Prostate gland (tissue), 2 donors: ENCODE data around the gene ADD3. TPM values are rescaled to one million over a fixed set of nuclear protein-coding genes. Genes with fewer than 3 reads are reported as not detected.

Experiments
- DNase-seq: peaks from one replicate; pipeline ENCODE4 v3.0.0-alpha.2; 2019; ENCODE audit warnings: low spot score
- H3K27ac ChIP-seq, 2 donors: fragments of 200-600 bp; sonication (generic); 2 replicates each; pipeline ENCODE4 v1.5.1; 2017 to 2019
- H3K27me3 ChIP-seq: fragments of 200-600 bp; sonication (generic); replicated peaks from 2 replicates; pipeline ENCODE4 v1.5.1; 2019; ENCODE audit not compliant: insufficient read depth
- H3K36me3 ChIP-seq, 2 donors: fragments of 200-600 bp; sonication (generic); 1 replicate in 1 of 2; 2 replicates in 1 of 2; pipeline versions ENCODE4 v1.5.1 to v1.8.1; 2017 to 2019
- H3K4me1 ChIP-seq: fragments of 200-600 bp; sonication (generic); replicated peaks from 2 replicates; pipeline ENCODE4 v1.5.1; 2019
- H3K4me3 ChIP-seq, 2 donors: fragments of 200-600 bp; sonication (generic); 2 replicates each; pipeline ENCODE4 v1.5.1; 2017 to 2019
- H3K9me3 ChIP-seq: fragments of 200-600 bp; sonication (generic); 2 replicates; pipeline ENCODE4 v1.5.1; 2017
- POLR2A ChIP-seq: fragments of 450-650 bp; IDR thresholded peaks from one replicate; pipeline ENCODE4 v1.6.1; 2016; ENCODE audit warnings: antibody characterized with exemption, mild to moderate bottlenecking
- POLR2AphosphoS5 ChIP-seq: sonication (generic); formaldehyde crosslinking; IDR thresholded peaks from one replicate; pipeline ENCODE4 v1.6.1; 2017; ENCODE audit warnings: antibody characterized with exemption
- WGBS: methylation state at CpG from one replicate; pipeline ENCODE4 v1.1.5; 2018; 5-methylcytosine and 5-hydroxymethylcytosine counted together
- intact Hi-C: fragments of 100-400 bp; cut with DNase I; formaldehyde crosslinking; loops from one replicate; pipeline ENCODE4 v1.14.2; 2022
- small RNA-seq, 2 donors: library from RNA; depleted of rRNA; stranded (forward); fragments of <200 nt; gene quantifications; one replicate each; pipeline ENCODE3, GENCODE V24; 2016
- total RNA-seq, 2 donors: library from RNA; depleted of rRNA; stranded (reverse); fragments of >200 nt; gene quantifications; one replicate each; pipeline ENCODE4 v1.1.0, GENCODE V29; 2016
- TF ChIP-seq, protein P1 (sequence below), 4 experiments: fragments of 200-600 bp in 2 of 4; fragments of 450-650 bp in 2 of 4; sonication (generic) in 2 of 4; IDR thresholded peaks; 1 replicate in 3 of 4; 2 replicates in 1 of 4; pipeline ENCODE4 v1.5.1; 2016 to 2019; ENCODE audit warnings: antibody characterized with exemption in 4 of 4, mild to moderate bottlenecking in 2 of 4, moderate library complexity in 2 of 4

ADD3 gene
- total RNA-seq, 2 donors from 2014 or later, result 76.4 to 127 TPM

DNA sequence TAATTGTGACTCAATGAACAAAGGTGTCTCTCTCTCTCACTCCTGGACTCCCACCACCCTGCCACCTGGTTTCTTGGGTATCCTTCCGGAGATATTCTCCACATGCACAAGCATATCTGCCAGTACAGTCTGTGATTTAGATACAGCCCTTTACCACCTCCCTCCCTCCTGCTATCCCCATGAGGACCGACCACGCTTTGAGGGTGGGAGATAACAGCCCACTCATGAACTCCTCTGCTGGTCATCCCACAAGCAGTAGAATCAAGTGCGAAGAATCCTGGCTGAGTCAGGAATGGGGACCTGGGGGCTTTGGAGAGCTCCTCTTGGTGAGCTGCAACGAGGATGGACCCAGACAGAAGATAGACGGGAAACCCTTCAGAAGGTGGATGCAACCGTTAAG, 171.4 kb downstream of the ADD3 start:
- TF ChIP-seq, protein P1, sequence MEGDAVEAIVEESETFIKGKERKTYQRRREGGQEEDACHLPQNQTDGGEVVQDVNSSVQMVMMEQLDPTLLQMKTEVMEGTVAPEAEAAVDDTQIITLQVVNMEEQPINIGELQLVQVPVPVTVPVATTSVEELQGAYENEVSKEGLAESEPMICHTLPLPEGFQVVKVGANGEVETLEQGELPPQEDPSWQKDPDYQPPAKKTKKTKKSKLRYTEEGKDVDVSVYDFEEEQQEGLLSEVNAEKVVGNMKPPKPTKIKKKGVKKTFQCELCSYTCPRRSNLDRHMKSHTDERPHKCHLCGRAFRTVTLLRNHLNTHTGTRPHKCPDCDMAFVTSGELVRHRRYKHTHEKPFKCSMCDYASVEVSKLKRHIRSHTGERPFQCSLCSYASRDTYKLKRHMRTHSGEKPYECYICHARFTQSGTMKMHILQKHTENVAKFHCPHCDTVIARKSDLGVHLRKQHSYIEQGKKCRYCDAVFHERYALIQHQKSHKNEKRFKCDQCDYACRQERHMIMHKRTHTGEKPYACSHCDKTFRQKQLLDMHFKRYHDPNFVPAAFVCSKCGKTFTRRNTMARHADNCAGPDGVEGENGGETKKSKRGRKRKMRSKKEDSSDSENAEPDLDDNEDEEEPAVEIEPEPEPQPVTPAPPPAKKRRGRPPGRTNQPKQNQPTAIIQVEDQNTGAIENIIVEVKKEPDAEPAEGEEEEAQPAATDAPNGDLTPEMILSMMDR (IDR thresholded peaks at IDR 0.05), result no peak
- TF ChIP-seq POLR2A, result no peak
- no peak for TF ChIP-seq POLR2AphosphoS5
- no peak overlapping the region for H3K27ac ChIP-seq
- H3K9me3 ChIP-seq, result no peaks in the 10 kb centered on the region
- H3K27me3 ChIP-seq, result no peaks in the 10 kb centered on the region
- no peaks in the 10 kb centered on the region for H3K36me3 ChIP-seq
- WGBS, result 84% methylated on average over 7 of the region's 7 CpGs
- H3K4me3 ChIP-seq, result no peak overlapping the region
- no peaks in the 10 kb centered on the region for H3K4me1 ChIP-seq
- DNase-seq, result no peak
- intact Hi-C loops, result no loop called here

DNA sequence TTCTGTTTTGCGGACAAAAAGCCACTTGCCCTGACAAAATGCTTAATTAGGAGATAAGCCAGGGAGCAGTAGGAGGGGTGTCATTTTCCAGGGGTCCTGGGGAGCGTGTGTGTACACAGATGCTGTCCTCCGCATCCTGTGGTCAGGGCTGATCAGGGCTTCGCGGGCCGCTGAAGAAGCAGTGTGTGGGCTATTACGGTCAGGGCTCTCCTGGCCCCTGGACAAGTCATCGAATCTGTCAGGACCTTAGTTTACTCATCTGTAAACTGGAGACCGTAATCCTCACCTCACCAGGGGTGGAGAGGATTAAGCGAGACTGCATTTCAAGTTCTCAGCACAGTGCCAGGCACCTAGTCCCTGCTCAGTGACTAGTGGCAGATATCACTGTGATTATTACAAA, 173.7 kb downstream of the ADD3 start:
- DNase-seq, result no peak
- intact Hi-C loops, result no loop called here
- WGBS, result 79% methylated on average over 10 of the region's 10 CpGs
- Histone ChIP-seq H3K27ac (no peak overlapping the region), H3K9me3 (no peaks in the 10 kb centered on the region), H3K4me1 (no peaks in the 10 kb centered on the region), H3K4me3 (no peak overlapping the region), H3K27me3 (no peaks in the 10 kb centered on the region), H3K36me3 (no peaks in the 10 kb centered on the region)
- TF ChIP-seq, protein P1 (IDR thresholded peaks at IDR 0.05), result no peak
- TF ChIP-seq POLR2AphosphoS5 (no peak), POLR2A (no peak)

DNA sequence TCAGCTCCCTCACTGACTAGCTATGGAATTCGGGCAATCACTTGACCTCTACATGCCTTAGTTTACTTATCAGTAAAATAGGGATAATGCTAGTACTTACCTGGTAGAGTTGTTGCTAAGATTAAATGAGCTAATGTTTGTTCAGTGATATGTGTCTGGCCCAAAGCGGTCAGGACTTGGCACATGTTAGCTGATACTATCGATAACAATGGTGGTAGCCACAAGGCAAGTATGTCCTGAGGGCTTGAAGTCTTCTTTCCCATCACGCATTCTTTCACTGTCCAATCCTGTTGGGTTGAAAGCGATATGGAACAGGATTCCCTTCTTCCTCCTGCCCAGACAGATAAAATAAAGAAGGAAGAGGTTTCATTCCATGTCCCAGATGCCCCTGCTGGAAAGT, 174.1 kb downstream of the ADD3 start:
- no peak for DNase-seq
- Histone ChIP-seq H3K4me1 (no peaks in the 10 kb centered on the region), H3K4me3 (no peak overlapping the region), H3K27ac (no peak overlapping the region), H3K36me3 (no peaks in the 10 kb centered on the region), H3K27me3 (no peaks in the 10 kb centered on the region), H3K9me3 (no peaks in the 10 kb centered on the region)
- intact Hi-C loops, result no loop called here
- 81% methylated on average over 5 of the region's 5 CpGs for WGBS
- TF ChIP-seq POLR2A (no peak), POLR2AphosphoS5 (no peak)
- TF ChIP-seq, protein P1 (IDR thresholded peaks at IDR 0.05), result no peak

DNA sequence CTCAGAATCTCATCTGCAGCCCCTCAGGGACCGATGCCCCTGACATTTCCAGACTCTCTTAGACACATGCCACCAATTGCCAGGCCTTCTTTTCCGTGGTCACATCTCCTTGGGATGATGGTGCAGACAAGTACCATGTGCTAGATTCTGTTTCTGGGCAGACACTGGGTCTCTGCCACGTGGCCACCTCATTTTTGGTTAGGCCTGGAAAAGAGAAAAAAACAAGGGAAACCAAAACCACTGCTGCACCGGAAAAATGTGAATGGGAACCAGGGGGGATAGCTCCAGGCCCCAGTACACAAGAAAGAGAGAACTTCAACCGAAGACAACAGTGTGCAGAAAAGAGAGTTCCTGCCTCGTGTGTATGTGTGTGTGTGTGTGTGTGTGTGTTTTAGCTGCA, 176.6 kb downstream of the ADD3 start:
- TF ChIP-seq, protein P1 (IDR thresholded peaks at IDR 0.05), result no peak
- TF ChIP-seq POLR2A, result no peak
- no peak for TF ChIP-seq POLR2AphosphoS5
- Histone ChIP-seq H3K27ac (no peak overlapping the region), H3K36me3 (no peaks in the 10 kb centered on the region), H3K4me1 (no peaks in the 10 kb centered on the region), H3K27me3 (no peaks in the 10 kb centered on the region), H3K4me3 (no peak overlapping the region), H3K9me3 (no peaks in the 10 kb centered on the region)
- no peak for DNase-seq
- 64% methylated on average over 6 of the region's 6 CpGs for WGBS
- intact Hi-C loops, result no loop called here

Small RNA genes within 50 kb of the gene (small RNA-seq; reads per million reads assigned to genes)
- gene SNRPGP12, result 0 reads per million in 2 donors

Other genes starting within 250 kb of the ADD3 start
- gene XPNPEP1, start 84.5 kb upstream of the ADD3 start, total RNA-seq, result 10 to 100 TPM; 53.4 to 64.3 TPM
- gene MXI1, start 199.6 kb downstream of the ADD3 start, total RNA-seq, result 10 to 100 TPM; 36.3 to 83.3 TPM